ENCODE data around the gene PLVAP.

PLVAP gene

DNA sequence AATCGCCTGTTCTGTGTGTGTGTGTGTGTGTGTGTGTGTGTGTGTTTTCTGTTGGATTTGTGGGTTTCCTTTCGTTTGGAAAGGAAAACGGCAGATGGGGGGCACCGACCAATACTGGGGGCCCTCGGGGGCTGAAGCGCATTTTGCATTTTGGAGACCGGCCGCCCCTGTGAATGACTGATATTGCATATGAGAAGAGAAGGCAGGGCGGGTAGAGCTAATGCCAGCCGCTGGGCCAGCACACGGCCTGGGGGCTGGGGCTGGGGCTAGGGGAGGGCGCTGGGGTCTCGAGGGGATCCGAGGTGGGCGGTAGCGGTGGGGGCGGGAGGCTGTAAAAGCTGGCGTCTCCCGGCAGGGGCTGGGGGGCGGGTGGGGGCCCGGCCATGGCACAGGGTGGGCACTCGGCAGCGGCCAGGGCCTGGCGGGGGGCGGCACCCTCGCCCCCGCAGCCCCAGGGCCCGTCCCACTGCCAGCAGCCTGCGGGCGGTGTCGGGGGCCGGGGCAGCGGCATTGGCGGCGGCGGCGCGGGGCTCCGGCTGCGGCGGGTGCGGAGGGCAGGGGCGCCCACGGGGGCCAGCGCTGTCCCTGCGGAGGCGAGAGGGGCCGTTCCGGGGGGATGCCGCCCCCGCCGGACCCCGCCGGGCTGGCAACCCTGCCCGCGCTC lies 53.7 kb downstream of the PLVAP start:
- no peak for DNase-seq (ENCODE audit: low read depth in 1 of 2, low spot score in 1 of 2)

DNA sequence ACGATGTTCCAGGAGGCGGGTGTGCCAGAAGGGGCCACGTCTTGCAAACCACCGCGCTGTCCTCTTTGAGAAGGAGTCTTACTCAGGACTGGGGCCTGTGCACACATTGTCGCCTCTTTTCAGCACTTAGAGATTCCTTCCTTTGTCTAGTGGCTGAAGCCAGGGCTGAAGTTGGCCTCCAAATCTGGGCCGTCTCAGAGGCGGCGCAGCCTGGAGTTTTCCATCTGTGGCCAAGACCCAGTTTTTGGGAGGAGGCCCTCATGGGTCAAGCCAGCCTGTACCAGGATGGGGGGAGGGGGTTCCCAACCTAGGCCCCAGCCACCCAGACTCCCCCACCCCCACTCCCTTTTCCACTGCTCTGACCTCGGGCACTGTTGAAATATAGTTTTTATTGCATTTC lies 54.3 kb downstream of the PLVAP start:
- no peak for DNase-seq (ENCODE audit: low read depth in 1 of 2, low spot score in 1 of 2)

DNA sequence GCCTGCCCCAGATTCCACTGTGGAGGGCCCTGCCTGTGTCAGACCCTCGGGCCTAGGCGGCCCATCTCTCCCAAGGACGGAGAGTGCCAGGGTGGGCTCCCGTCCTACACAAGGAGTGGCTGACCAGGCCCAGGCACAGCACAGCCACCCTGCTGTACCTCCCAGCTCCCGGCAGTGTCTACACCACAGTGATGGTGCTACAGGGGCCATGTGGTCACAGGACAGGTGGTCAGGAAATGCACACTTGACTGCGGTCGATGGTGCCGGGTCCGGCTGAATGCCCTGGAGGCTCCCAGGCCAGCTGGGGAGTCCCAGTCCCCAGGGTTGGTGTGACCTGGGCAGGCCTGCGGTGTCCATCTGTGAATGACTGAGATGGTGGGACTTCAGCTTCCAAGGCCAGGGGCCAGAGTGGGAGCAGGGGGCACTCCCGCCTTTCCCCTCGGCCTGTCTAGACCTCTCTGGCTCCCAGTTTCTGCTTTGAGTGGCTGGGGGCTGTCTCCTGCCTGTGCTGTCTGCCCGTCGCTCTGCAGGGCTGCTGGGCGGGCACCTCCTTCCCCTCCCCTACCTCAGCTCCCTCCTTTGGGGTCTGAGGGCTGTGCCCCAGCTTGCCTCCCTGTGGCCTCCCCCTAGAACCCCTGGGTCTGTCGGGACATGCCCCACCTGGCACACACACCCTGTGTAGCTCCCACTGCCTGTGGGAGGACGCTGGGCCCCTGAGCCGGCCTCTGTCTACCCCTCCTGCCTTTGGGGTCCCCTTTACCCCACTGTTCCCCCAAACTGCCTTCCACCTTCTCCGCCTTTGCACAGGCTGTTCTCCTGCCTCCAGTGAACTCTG lies 55.3 kb downstream of the PLVAP start:
- DNase-seq (ENCODE audit: low read depth in 1 of 2, low spot score in 1 of 2): no peak

DNA sequence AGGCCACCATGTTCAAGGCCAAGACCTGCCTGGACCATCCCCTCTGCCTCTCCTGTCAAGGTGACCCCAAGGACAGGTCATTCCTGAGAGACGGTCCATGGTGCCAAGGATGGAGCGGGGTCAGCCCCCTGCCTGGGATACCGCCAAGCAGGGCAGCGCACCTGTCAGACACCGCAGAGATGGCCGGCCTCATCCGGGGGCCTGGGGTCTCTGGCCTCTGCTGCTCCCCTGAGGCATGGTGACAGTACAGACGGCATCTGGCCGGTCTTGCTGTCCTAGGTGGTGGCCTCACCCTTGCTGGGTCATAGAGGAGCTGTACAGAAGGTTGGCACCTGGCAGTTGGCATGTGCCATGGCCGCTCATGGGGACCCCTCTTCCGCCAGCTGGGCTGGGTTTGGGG lies 56.7 kb downstream of the PLVAP start:
- no peak for DNase-seq (ENCODE audit: low read depth in 1 of 2, low spot score in 1 of 2)

DNA sequence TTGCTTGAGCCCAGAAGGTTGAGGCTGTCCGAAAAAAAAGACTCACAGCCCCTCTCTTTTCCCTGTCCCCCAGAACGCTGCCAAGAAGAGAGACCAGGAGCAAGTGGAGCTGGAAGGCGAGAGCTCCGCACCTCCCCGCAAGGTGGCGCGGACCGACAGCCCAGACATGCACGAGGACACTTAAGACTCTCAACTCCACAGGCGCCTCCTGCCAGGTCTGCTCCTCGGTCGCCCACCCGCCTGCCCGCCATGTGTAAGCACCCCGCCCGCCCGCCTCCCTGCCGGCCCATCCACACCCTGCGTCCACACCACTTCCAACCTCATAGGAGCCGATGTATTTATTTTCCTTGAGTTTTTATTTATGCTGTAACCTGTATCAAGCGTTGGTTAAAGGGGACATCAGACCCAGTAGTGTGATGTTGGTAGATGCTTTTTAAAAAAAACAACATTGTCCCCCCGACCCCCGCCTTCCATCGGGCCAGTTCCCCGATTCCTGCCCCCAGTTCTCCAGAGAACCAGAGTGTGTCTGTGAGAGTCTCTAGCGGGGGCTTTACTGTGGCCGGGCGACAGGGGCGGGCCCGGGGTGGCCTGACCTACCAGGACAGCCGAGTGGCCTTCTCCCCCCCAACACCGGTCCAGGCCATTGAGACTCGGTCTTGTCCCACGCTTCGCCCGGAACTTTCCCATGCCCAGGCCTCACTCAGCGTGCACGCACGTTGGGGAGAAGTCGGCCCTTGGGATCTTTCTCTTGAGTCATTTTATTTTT lies 57.5 kb downstream of the PLVAP start:
- no peak for DNase-seq (ENCODE audit: low read depth in 1 of 2, low spot score in 1 of 2)

DNA sequence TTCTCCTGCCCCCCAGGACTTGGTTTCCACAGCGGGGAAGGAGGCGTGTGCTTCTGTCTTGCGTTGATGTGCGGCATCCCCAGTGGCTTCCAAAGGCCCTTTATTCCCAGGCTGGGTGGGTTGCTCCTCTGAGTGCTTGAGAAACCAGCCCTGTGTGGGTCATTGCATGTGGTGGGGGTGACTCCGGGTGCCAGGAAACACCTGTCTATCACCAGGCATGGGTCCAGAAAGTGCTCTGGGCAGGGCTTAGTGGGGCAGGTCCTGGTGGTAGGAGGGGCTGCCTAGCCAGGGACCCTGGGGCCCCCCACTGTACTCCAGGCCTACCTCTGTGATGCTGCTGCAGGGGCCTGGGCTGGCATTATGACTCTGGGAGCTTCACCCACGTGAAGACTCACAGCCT lies 58.2 kb downstream of the PLVAP start:
- no peak for DNase-seq (ENCODE audit: low read depth in 1 of 2, low spot score in 1 of 2)

DNA sequence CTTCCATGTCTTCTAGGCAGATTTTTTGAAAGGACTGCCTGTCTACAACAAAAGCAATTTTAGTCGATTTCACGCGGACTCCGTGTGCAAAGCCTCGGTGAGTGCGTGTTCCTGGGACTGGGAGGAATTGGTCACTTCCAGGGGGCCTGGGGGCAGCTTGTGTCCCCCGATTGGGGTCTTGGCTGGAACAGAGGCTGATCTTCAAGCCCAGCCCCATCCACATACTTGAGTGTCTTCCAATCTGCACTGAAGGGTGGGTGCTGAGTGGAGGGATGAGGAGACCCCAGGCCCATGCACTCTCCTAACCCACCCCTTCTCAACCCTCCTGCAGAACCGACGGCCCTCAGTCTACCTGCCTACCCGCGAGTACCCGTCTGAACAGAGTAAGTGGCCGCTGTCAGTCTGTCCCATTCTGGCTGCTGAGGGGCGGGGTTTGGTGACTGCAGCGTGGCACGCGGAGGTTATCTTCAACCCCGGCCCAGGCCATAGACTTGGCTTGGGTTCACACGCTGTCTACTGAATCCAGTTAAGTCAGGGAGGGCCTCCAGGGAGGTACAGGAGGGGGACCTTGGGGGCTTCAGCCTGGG lies 63.0 kb downstream of the PLVAP start:
- DNase-seq (ENCODE audit: low read depth in 1 of 2, low spot score in 1 of 2): no peak

DNA sequence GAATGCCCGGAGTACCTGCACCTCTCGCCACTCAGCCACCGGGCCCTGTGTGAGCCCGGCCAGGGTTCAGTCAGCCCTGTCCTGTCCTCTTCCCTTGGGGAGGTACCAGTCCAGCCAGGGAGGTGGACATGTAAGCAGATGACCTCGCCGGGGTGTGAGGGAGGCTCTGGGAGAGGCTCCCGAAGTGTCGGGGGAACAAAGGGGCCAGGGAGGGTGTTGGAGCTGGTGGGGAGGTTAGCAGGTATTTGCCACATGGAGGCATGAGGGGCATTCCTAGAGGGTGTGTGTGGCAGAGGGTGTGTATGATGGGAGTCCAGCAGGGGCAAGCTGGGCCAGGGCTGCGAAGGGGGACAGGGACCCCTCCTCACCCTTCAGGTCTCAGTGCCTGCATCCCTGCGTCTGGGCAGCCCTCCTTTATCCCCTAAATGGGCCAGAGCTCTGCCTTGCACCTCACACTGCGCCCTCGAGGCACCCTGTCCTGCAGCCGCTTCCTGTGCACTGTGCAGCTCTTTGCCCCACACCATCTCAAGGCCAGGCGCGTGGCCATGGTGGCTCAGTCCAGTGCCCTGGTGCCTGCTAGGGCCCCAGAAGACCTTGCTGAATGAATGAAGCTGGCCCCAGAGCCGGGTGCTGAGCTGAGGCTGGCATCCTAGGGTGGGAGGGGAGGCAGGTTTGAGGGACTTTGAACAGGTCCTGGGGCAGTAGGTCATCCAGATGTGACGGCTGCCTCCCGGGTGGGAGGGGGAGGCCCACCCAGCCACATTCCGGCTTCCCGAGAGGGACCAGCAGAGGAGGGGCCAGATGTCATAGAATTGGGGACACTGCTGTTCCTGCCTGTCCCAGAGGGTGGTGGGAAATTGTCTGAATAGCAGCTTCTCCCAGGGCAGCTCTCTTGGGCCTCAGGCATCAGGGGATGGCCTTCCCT lies 64.7 kb downstream of the PLVAP start:
- DNase-seq (ENCODE audit: low read depth in 1 of 2, low spot score in 1 of 2): no peak

DNA sequence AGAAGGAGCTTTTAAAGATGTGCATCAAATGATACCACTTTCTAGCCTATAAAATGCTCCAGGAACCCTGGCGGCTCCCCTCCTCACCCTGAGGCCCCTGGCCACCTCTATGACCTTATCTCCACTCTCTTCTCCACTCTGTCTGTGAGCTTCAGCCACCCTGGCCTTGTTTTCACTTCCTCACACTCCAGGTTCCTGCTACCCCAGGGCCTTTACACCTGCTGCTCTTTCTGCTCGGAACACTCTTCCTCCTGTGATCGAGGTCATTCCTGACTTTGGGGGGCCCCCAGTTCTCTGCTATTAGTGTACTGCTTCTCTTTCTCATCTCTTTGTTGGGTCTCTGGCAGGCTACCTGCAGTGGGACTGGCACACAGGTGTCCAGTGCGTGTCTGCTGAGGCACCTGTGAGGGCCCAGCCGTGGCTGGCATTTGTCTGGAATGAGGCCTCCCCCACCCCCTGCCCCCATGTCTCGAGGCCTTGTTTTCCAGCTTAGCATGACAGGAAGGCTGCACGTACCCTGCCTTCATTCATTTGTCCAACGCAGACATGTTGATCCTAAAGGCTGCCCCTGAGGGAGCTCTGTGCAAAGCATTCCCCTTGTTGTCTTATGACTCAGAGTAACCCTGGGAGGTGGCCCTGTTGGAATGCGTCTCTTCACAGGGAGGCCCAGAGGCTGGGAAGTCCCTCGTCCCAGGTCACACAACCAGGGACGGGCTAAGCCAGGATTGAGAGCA lies 65.5 kb downstream of the PLVAP start:
- DNase-seq (ENCODE audit: low read depth in 1 of 2, low spot score in 1 of 2): no peak

DNA sequence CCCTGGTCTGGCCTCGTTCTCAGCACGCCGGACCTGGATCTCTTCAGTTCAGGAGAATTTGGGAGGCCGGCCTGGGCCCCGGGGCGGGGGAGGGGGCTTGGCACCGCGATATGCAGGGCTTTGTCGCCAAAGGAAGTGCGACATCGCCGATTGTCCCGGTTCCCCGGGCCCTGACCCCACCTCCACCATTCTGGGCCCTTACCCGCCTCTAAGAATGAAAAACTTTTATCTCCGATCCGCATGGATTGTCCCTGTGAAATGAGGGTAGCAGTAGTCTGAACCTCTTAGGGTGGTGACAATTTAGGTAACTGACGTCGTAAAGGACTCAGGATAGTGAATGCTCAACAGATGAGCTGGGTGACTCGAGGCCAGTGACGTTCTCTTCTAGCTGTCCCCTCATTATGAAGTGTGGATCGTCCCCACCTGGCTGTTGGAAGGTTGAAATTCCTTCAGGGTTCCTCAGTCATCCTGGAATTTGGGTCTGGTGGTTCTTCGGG lies 67.1 kb downstream of the PLVAP start:
- no peak for DNase-seq (ENCODE audit: low read depth in 1 of 2, low spot score in 1 of 2)

DNA sequence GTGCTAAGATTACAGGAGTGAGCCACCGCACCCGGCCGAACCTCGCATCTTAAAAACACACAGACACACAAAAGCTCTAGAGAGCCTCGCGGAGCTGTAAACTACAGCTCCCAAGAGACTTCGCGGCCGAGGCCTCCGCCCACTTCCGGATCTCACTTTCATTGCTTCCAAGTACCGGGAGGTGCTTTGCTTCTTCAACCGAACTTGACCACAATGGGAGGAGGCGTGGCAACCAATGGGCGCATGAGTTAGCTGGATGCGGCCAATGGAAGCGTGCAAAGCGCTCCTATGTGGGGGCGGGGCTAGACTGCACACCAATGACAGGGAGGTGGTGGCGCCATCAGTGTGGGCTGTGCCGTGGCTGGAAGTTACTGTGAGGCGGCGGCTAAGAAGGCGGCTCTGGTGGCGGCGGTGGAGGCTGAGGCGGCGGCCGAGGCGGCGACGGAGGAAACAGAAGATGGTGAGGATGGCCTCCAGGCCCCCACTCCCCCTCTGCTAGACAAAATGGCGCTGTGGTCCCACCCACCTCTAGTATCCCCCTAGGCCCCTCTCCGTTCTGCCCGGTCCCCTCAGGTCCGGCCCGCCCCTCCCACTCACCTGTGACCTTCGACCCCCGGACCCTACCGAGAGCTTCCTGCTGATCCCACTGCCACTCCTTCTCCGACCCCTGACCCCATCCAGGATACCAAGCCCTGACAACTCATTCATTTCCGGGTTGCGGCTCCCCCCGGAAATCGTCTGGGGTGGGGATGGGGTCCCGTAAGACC lies 67.8 kb downstream of the PLVAP start, which contains the start of gene DDA1:
TSS of gene DDA1 (plus strand) at position 366 of the 767 bp plus-strand sequence. CDS start at position 458, 92 bp downstream.
- peak; percentile 96 to 99 for DNase-seq (ENCODE audit: low read depth in 1 of 2, low spot score in 1 of 2)

DNA sequence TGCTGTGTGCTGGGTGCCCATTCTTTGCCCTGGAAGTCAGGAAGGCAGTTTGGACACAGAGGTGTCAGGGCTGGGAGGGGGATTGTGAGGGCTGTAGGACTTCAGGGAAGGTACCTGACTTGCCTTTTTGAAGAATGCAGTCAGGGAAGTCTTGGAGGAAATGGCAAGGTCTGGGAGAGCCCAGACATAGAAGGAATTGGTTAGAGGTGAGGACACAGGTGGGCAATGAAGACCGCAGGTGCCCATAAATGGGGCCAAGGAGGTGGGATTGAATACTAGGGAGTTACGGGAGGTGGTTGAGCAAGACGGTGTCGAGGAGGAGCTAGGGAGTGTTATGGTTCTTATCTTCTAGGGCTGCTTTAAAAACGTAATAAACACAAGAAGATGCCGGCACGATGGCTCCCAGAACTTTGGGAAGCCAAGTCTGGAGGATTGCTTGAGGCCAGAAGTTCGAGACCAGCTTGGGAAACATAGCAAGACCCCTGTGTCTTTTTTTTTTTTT lies 69.2 kb downstream of the PLVAP start:
- DNase-seq (ENCODE audit: low read depth in 1 of 2, low spot score in 1 of 2): no peak

DNA sequence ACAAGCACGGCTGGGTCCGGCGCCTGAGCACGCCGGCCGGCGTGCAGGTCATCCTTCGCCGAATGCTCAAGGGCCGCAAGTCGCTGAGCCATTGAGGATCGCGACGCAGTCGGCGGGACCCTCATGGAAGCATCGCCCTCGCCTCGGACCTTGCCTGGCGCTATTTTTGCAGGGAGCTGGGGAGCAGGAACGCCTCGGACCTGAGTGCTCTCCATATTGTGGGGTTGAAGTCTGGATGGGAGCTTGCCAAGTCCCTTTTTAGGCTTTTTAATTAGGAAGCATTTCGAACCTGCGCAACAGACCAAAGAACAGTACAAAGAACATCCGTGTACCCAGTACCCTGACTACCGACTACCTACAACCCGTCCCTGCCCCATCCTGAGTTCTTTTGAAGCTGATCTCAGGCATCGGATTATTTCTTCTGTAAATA lies 70.8 kb downstream of the PLVAP start:
- DNase-seq (ENCODE audit: low read depth in 1 of 2, low spot score in 1 of 2): no peak

DNA sequence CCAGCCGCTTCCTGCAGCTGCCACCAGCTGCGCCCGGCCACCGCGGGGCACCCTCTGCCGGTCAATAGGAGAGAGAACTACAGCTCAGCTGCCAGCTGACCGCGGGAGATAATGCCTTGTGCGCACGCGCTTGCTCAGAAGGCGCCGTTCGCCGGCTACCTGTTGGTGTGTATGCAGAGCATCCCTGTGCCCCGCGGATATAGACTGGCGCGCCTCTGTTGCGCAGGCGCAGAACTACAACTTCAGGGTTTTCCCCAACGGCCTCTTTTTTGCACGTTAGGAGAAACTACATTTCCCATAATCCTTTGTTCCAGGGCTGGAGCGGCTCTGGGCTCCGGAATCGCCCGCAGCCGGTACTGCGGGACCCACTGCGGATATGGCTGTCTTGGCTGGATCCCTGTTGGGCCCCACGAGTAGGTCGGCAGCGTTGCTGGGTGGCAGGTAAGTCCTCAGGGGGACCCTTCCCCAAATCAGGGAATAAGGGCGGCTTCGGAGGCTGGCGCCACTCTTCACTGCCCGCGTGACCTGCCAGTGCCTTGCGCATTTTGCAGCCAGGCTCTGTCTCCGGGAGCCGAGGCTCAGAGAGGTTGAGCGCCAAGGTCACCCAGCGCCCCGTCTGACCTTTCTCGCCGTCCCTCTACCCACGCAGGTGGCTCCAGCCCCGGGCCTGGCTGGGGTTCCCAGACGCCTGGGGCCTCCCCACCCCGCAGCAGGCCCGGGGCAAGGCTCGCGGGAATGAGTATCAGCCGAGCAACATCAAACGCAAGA lies 71.4 kb downstream of the PLVAP start, which contains the start of gene MRPL34:
TSS of gene MRPL34 (plus strand) at position 356 of the 768 bp plus-strand sequence. CDS start at position 377, 21 bp downstream.
- peak; percentile 87 to 89 for DNase-seq (ENCODE audit: low read depth in 1 of 2, low spot score in 1 of 2)

DNA sequence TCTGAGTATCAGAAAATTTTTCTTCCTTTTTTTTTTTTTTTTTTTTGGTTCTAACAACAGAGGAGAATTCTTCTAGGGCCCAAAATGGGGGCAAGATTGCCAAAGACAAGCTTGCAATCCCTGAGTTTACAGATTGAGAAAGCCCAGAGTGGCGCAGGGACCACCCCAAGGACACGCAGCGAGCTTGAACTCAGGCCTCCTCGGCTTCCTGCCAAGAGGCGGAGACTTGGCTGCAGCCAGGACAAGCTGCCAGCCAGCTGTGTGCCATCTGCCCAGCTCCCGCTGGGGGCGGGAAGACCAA lies 72.0 kb downstream of the PLVAP start:
- no peak for DNase-seq (ENCODE audit: low read depth in 1 of 2, low spot score in 1 of 2)

DNA sequence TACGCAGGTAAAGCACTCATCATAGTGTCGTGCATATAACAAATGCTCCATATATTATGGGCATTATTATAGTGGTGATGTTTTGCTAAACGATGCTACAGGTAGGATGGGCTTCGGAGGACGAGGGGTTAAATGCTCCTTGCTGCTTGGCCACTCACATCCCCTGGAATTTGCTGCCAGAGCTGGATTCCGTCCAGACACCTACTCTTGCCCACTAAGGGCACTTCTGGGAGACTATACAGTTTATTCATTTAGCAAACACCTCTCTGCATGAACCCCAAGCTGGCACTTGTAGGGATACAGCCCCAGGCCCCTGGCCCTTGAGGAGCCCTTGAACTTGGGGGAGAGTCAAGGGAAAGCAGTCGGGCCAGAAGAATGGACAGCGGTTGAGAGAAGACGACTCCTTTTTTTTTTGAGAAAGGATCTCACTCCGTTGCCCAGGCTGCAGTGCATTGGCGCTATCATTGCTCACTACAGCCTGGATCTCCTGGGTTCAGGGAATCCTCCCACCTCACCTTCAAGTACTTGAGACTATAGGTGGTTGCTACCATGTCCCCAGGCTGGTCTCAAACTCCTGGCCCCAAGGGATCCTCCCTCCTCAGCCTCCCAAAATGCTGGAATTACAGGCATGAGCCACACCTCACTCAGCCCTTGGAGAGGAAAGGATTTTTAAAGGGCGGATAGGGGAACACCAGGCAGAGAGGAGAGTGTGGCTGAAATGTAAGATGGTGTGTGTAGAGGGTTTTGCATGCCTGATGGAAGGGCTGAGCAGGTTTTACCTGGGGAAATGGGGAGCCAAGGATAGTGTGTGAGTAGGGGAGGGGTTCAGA lies 72.5 kb downstream of the PLVAP start:
- DNase-seq (ENCODE audit: low read depth in 1 of 2, low spot score in 1 of 2): no peak

DNA sequence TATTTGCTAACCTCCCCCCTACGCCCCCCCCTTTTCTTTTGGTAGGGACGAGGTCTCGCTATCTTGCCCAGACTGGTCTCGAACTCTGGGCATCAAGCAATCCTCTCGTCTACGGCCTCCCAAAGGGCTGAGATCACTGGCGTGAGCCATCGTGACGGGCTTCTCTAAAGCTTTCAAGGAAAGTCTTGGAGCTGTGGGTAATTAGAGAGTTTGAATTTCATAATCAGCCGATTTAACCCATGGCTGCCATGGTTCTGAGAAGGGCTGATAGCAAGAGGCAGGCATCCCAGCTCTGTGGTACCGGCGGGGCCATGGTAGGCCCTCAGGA lies 73.2 kb downstream of the PLVAP start:
- DNase-seq (ENCODE audit: low read depth in 1 of 2, low spot score in 1 of 2): no peak

All from activated T-helper 1 cell treated with anti-CD3 and anti-CD28 coated beads, Interleukin-2, amount 50 U/mL, for 16 hours (primary cell).